ENCODE data around the gene CEP128.

The CEP128 gene

GRCh38 chr14:80867091-80867490 is 74.4 kb downstream of the CEP128 start:
- no peak for TF ChIP-seq CTCF (conservative IDR thresholded peaks at IDR 0.05; ENCODE audit: low read depth, low read length)
- DNase-seq (ENCODE audit: low read depth): no peak
- no peak overlapping the region for H3K4me3 ChIP-seq (ENCODE audit: low read depth, low read length)

GRCh38 chr14:80865565-80865964 is 76.0 kb downstream of the CEP128 start:
- H3K4me3 ChIP-seq (ENCODE audit: low read depth, low read length): no peak overlapping the region
- TF ChIP-seq CTCF (conservative IDR thresholded peaks at IDR 0.05; ENCODE audit: low read depth, low read length): no peak
- DNase-seq (ENCODE audit: low read depth): no peak

- peak; percentile 36 for TF ChIP-seq CTCF (conservative IDR thresholded peaks at IDR 0.05; ENCODE audit: low read depth, low read length)
- DNase-seq (ENCODE audit: low read depth): peak; percentile 19
- H3K4me3 ChIP-seq (ENCODE audit: low read depth, low read length): no peak overlapping the region
Observed at GRCh38 chr14:80862983-80863382, 78.6 kb downstream of the CEP128 start.

- no peak for DNase-seq (ENCODE audit: low read depth)
- TF ChIP-seq CTCF (conservative IDR thresholded peaks at IDR 0.05; ENCODE audit: low read depth, low read length): no peak
- no peak overlapping the region for H3K4me3 ChIP-seq (ENCODE audit: low read depth, low read length)
Observed at GRCh38 chr14:80862541-80862940, 79.0 kb downstream of the CEP128 start.

GRCh38 chr14:80850197-80850814 is 91.2 kb downstream of the CEP128 start:
- peak; percentile 74 for DNase-seq (ENCODE audit: low read depth)
- H3K4me3 ChIP-seq (ENCODE audit: low read depth, low read length): no peak overlapping the region
- peak; percentile 56 for TF ChIP-seq CTCF (conservative IDR thresholded peaks at IDR 0.05; ENCODE audit: low read depth, low read length)

GRCh38 chr14:80847070-80847469 is 94.5 kb downstream of the CEP128 start:
- no peak for TF ChIP-seq CTCF (conservative IDR thresholded peaks at IDR 0.05; ENCODE audit: low read depth, low read length)
- no peak overlapping the region for H3K4me3 ChIP-seq (ENCODE audit: low read depth, low read length)
- DNase-seq (ENCODE audit: low read depth): no peak

GRCh38 chr14:80845856-80846255 is 95.7 kb downstream of the CEP128 start:
- DNase-seq (ENCODE audit: low read depth): no peak
- no peak for TF ChIP-seq CTCF (conservative IDR thresholded peaks at IDR 0.05; ENCODE audit: low read depth, low read length)
- H3K4me3 ChIP-seq (ENCODE audit: low read depth, low read length): no peak overlapping the region
